ENCODE results near the gene ZNF155. TPM values are rescaled to one million over a fixed set of nuclear protein-coding genes. Genes with fewer than 3 reads are reported as not detected.

Gene ZNF155
- total and polyA plus RNA-seq, 2 donors (not counting 1 experiment from before 2014, with no cell fraction given), result 7.4 to 12.2 TPM

- no peak overlapping the region for H3K4me3 ChIP-seq (replicated peaks in 1 of 4; ENCODE audit: control extremely low read depth in 1 of 4, insufficient read depth in 1 of 4, low read depth in 3 of 4, low read length in 4 of 4)
- DNase-seq (ENCODE audit: low read depth in 2 of 2), result peak in 1 of 2 donors; percentile 58
- peaks cover 6% of the 10 kb centered on the region for H3K9me3 ChIP-seq (ENCODE audit: control insufficient read depth, insufficient read depth, low read depth, low read length)
- peaks cover 3% of the 10 kb centered on the region for H3K4me1 ChIP-seq (ENCODE audit: control insufficient read depth, extremely low read depth, insufficient read depth, low read length)
- H4K20me1 ChIP-seq (ENCODE audit: control insufficient read depth, extremely low read depth, insufficient read depth, low read length), result no peaks in the 10 kb centered on the region
- peaks cover 8% of the 10 kb centered on the region for H3K36me3 ChIP-seq (ENCODE audit: control insufficient read depth, insufficient read depth, low read length)
- no peaks in the 10 kb centered on the region for H3K27me3 ChIP-seq (ENCODE audit: control insufficient read depth, insufficient read depth, low read length)
- no peak overlapping the region for H2AFZ ChIP-seq (ENCODE audit: low read length)
- H3K9ac ChIP-seq (ENCODE audit: insufficient read depth, low read length), result no peak overlapping the region
- H3K27ac ChIP-seq (ENCODE audit: insufficient read depth, low read length), result no peak overlapping the region
- H3K79me2 ChIP-seq (ENCODE audit: control insufficient read depth, insufficient read depth, low read length), result peaks cover 4% of the 10 kb centered on the region
- TF ChIP-seq CTCF (conservative IDR thresholded peaks at IDR 0.05 in 1 of 2, IDR thresholded peaks at IDR 0.05 in 1 of 2; ENCODE audit: low read depth in 1 of 2, low read length in 2 of 2), result no peak
- TF ChIP-seq EZH2 (IDR thresholded peaks at IDR 0.05; ENCODE audit: low read length, missing control alignments), result no peak
- no peak overlapping the region for H3K4me2 ChIP-seq (ENCODE audit: extremely low read depth, insufficient read depth, low read length)
Measured at GRCh38 chr19:44005973-44006372, 22.0 kb downstream of the ZNF155 start.

- no peaks in the 10 kb centered on the region for H4K20me1 ChIP-seq (ENCODE audit: control insufficient read depth, extremely low read depth, insufficient read depth, low read length)
- H2AFZ ChIP-seq (ENCODE audit: low read length), result no peak overlapping the region
- no peaks in the 10 kb centered on the region for H3K4me1 ChIP-seq (ENCODE audit: control insufficient read depth, extremely low read depth, insufficient read depth, low read length)
- H3K27me3 ChIP-seq (ENCODE audit: control insufficient read depth, insufficient read depth, low read length), result no peaks in the 10 kb centered on the region
- H3K4me3 ChIP-seq (replicated peaks in 1 of 4; ENCODE audit: control extremely low read depth in 1 of 4, insufficient read depth in 1 of 4, low read depth in 3 of 4, low read length in 4 of 4), result no peak overlapping the region
- no peak overlapping the region for H3K27ac ChIP-seq (ENCODE audit: insufficient read depth, low read length)
- H3K79me2 ChIP-seq (ENCODE audit: control insufficient read depth, insufficient read depth, low read length), result peaks cover 4% of the 10 kb centered on the region
- H3K4me2 ChIP-seq (ENCODE audit: extremely low read depth, insufficient read depth, low read length), result no peak overlapping the region
- peaks cover 7% of the 10 kb centered on the region for H3K9me3 ChIP-seq (ENCODE audit: control insufficient read depth, insufficient read depth, low read depth, low read length)
- no peak overlapping the region for H3K9ac ChIP-seq (ENCODE audit: insufficient read depth, low read length)
- no peak for DNase-seq (ENCODE audit: low read depth in 2 of 2)
- H3K36me3 ChIP-seq (ENCODE audit: control insufficient read depth, insufficient read depth, low read length), result peaks cover 8% of the 10 kb centered on the region
- TF ChIP-seq EZH2 (IDR thresholded peaks at IDR 0.05; ENCODE audit: low read length, missing control alignments) (no peak), CTCF (conservative IDR thresholded peaks at IDR 0.05 in 1 of 2, IDR thresholded peaks at IDR 0.05 in 1 of 2; ENCODE audit: low read depth in 1 of 2, low read length in 2 of 2) (no peak)
Measured at GRCh38 chr19:44007473-44007872, 23.5 kb downstream of the ZNF155 start.

GRCh38 chr19:44010468-44010867 lies 26.5 kb downstream of the ZNF155 start:
- Histone ChIP-seq H3K36me3 (ENCODE audit: control insufficient read depth, insufficient read depth, low read length) (peaks cover 8% of the 10 kb centered on the region), H3K4me2 (ENCODE audit: extremely low read depth, insufficient read depth, low read length) (no peak overlapping the region)
- DNase-seq (ENCODE audit: low read depth in 2 of 2), result no peak

More at GRCh38 chr19:44010468-44010867, 26.5 kb downstream of the ZNF155 start:
- Histone ChIP-seq H3K79me2 (ENCODE audit: control insufficient read depth, insufficient read depth, low read length) (no peaks in the 10 kb centered on the region), H3K9me3 (ENCODE audit: control insufficient read depth, insufficient read depth, low read depth, low read length) (peaks cover 7% of the 10 kb centered on the region), H3K9ac (ENCODE audit: insufficient read depth, low read length) (no peak overlapping the region), H3K27me3 (ENCODE audit: control insufficient read depth, insufficient read depth, low read length) (no peaks in the 10 kb centered on the region), H2AFZ (ENCODE audit: low read length) (no peak overlapping the region), H3K4me3 (replicated peaks in 1 of 4; ENCODE audit: control extremely low read depth in 1 of 4, insufficient read depth in 1 of 4, low read depth in 3 of 4, low read length in 4 of 4) (no peak overlapping the region), H3K4me1 (ENCODE audit: control insufficient read depth, extremely low read depth, insufficient read depth, low read length) (no peaks in the 10 kb centered on the region), H3K27ac (ENCODE audit: insufficient read depth, low read length) (no peak overlapping the region), H4K20me1 (ENCODE audit: control insufficient read depth, extremely low read depth, insufficient read depth, low read length) (no peaks in the 10 kb centered on the region)
- TF ChIP-seq EZH2 (IDR thresholded peaks at IDR 0.05; ENCODE audit: low read length, missing control alignments), result no peak
- no peak for TF ChIP-seq CTCF (conservative IDR thresholded peaks at IDR 0.05 in 1 of 2, IDR thresholded peaks at IDR 0.05 in 1 of 2; ENCODE audit: low read depth in 1 of 2, low read length in 2 of 2)

Data from fibroblast of lung (primary cell).